Choroid plexus epithelial cell (primary cell): ENCODE results near the gene CHTF8.
A peak's percentile ranks its signal among the peaks of the same experiment; 100 is the strongest.

Experiments used
- DNase-seq: peaks from one replicate; pipeline ENCODE4 v3.0.0-alpha.2; 2010; ENCODE audit warnings: low read depth
- H3K4me3 ChIP-seq: 2 replicates; pipeline ENCODE4 v1.5.1; 2011; ENCODE audit warnings: low read depth, mild to moderate bottlenecking, control low read depth, low read length, moderate library complexity
- CTCF ChIP-seq: conservative IDR thresholded peaks from 2 replicates; pipeline ENCODE4 v1.5.1; 2011; ENCODE audit warnings: low read depth, mild to moderate bottlenecking, control low read depth, inconsistent platforms, low read length, moderate library complexity

Gene CHTF8

GRCh38 chr16:69169051-69169450 lies 36.7 kb upstream of the CHTF8 start:
- DNase-seq, result no peak
- TF ChIP-seq CTCF, result no peak
- no peak overlapping the region for H3K4me3 ChIP-seq

GRCh38 chr16:69166946-69167930 lies 34.9 kb upstream of the CHTF8 start:
- DNase-seq, result no peak
- TF ChIP-seq CTCF, result no peak
- H3K4me3 ChIP-seq, result no peak overlapping the region

- TF ChIP-seq CTCF, result no peak
- peak; percentile 28 for DNase-seq
- no peak overlapping the region for H3K4me3 ChIP-seq
Observed at GRCh38 chr16:69166221-69166833, 33.9 kb upstream of the CHTF8 start.

GRCh38 chr16:69165584-69165983 lies 33.2 kb upstream of the CHTF8 start:
- H3K4me3 ChIP-seq, result no peak overlapping the region
- no peak for DNase-seq
- no peak for TF ChIP-seq CTCF

- no peak overlapping the region for H3K4me3 ChIP-seq
- DNase-seq, result no peak
- no peak for TF ChIP-seq CTCF
Observed at GRCh38 chr16:69160192-69160591, 27.8 kb upstream of the CHTF8 start.

- H3K4me3 ChIP-seq, result no peak overlapping the region
- no peak for DNase-seq
- no peak for TF ChIP-seq CTCF
Observed at GRCh38 chr16:69157196-69157595, 24.8 kb upstream of the CHTF8 start.
